NT2/D1 (cell line): ENCODE data around the gene TRMT10C.
"Not testable (repeated sequence)": the region's sequence is repeated elsewhere in the genome, so short reads cannot be mapped to it uniquely, and the experiment has no call there.

Source experiments
- DNase-seq: peaks from one replicate; pipeline ENCODE4 v3.0.0-alpha.2; 2011; ENCODE audit warnings: low read depth, low spot score
- H3K27me3 ChIP-seq: 2 replicates; pipeline ENCODE4 v1.6.0; 2011; ENCODE audit warnings: mild to moderate bottlenecking; ENCODE audit not compliant: insufficient read length, insufficient read depth
- H3K36me3 ChIP-seq: 2 replicates; pipeline ENCODE4 v1.6.1; 2011; ENCODE audit warnings: mild to moderate bottlenecking, low read length, mixed read lengths; ENCODE audit not compliant: insufficient read depth, insufficient read length
- H3K4me1 ChIP-seq: 2 replicates; pipeline ENCODE4 v1.5.1; 2011; ENCODE audit not compliant: insufficient read depth, insufficient read length
- H3K4me3 ChIP-seq: 2 replicates; pipeline ENCODE4 v1.5.1; 2011; ENCODE audit warnings: low read depth; ENCODE audit not compliant: insufficient read length
- H3K9ac ChIP-seq: 2 replicates; pipeline ENCODE4 v1.6.0; 2011; ENCODE audit warnings: low read depth; ENCODE audit not compliant: insufficient read length
- H3K9me3 ChIP-seq: 2 replicates; pipeline ENCODE4 v1.5.1; 2011; ENCODE audit warnings: mild to moderate bottlenecking, low read length; ENCODE audit not compliant: insufficient read depth
- SUZ12 ChIP-seq: IDR thresholded peaks from 2 replicates; pipeline ENCODE4 v1.6.1; 2011; ENCODE audit not compliant: insufficient read length, insufficient read depth; ENCODE audit errors: extremely low read depth
- YY1 ChIP-seq: IDR thresholded peaks from 2 replicates; pipeline ENCODE4 v1.6.1; 2011; ENCODE audit not compliant: insufficient read length, insufficient read depth
- ZNF274 ChIP-seq: IDR thresholded peaks from 2 replicates; pipeline ENCODE4 v1.6.1; 2011; ENCODE audit warnings: mild to moderate bottlenecking, low read depth, low read length

TRMT10C gene

DNA sequence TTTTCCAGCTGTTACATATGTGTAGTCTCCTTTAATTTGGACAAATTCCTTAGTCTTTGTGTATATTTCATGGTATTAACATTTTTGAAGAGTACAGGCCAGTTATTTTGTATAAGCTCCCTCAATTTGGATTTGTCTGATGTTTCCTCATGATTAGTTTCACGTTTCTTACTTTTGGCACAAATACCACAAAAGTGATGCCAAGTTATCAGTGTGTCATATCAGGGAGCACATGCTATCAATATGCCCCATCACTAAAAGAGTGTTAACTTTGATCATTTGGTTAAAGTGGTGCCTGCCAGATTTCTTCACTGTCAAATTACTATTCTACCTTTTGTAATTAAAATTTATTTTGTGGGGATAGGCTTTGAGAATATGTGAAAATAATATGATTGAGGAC, 26.9 kb downstream of the TRMT10C start:
- Histone ChIP-seq H3K4me1 (no peaks in the 10 kb centered on the region), H3K9ac (no peak overlapping the region), H3K4me3 (no peak overlapping the region), H3K9me3 (no peaks in the 10 kb centered on the region), H3K36me3 (peaks cover 80% of the 10 kb centered on the region), H3K27me3 (no peaks in the 10 kb centered on the region)
- no peak for DNase-seq
- TF ChIP-seq YY1 (no peak), ZNF274 (no peak), SUZ12 (no peak)

DNA sequence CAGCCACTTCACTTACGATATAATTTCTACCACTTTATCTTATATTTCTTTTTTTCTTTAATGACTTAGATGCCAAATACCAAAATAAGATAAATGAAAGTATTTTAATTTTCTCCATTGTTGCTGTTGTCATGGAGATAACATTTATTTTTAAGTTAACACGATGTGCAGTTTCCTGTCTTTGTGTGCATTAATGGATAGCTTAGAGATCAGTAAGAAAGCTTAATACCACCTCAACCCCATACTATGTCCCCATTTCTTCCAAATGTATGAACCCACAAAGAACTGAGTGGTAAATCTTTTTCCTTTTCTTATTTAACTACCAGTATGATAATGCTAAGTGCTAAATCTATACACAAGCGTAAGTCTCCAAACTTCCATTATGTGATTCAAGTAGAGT, 29.4 kb downstream of the TRMT10C start:
- Histone ChIP-seq H3K9me3 (no peaks in the 10 kb centered on the region), H3K9ac (no peak overlapping the region), H3K27me3 (no peaks in the 10 kb centered on the region), H3K4me3 (no peak overlapping the region), H3K4me1 (no peaks in the 10 kb centered on the region), H3K36me3 (peaks cover 74% of the 10 kb centered on the region)
- TF ChIP-seq SUZ12, result no peak
- no peak for TF ChIP-seq YY1
- no peak for TF ChIP-seq ZNF274
- DNase-seq, result no peak

DNA sequence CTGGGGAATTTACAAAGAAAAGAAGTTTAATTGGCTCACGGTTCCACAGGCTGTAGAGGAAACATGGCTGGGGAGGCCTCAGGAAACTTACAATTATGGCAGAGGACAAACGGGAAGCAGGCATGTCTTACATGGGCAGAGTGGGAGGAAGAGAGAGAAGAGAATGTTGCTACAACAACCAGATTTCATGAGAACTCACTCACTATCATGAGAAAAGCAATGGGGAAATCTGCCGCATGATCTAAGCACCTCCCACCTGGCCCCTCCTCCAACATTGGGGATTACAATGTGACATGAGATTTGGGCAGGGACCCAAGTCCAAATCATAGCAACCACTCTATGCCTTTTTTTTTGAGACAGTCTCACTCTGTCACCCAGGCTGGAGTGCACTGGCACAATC, 41.1 kb downstream of the TRMT10C start:
- peaks cover under 1% of the 10 kb centered on the region for H3K36me3 ChIP-seq
- no peaks in the 10 kb centered on the region for H3K4me1 ChIP-seq
- no peak for DNase-seq
- TF ChIP-seq SUZ12, result no peak
- TF ChIP-seq ZNF274, result no peak
- no peak for TF ChIP-seq YY1
- no peak overlapping the region for H3K9ac ChIP-seq
- no peaks in the 10 kb centered on the region for H3K9me3 ChIP-seq
- no peak overlapping the region for H3K4me3 ChIP-seq
- no peaks in the 10 kb centered on the region for H3K27me3 ChIP-seq

DNA sequence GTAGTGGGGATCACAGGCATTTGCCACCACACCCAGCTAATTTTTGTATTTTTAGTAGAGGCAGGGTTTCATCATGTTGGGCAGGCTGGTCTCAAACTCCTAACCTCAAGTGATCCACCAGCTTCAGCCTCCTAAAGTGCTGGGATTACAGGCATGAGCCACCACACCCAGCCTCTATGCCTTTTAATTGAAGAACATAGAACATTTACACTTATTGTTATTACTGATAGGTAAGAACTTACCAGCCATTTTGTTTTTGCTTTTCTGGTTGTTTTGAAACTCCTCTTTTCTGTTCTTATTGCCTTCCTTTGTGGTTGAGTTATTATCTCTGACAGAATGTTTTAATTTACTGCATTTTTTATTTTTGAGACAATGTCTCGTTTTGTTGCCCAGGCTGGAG, 41.5 kb downstream of the TRMT10C start:
- H3K36me3 ChIP-seq, result no peaks in the 10 kb centered on the region
- no peaks in the 10 kb centered on the region for H3K27me3 ChIP-seq
- TF ChIP-seq ZNF274, result no peak
- TF ChIP-seq SUZ12, result no peak
- TF ChIP-seq YY1, result no peak
- no peaks in the 10 kb centered on the region for H3K4me1 ChIP-seq
- DNase-seq, result no peak
- no peak overlapping the region for H3K9ac ChIP-seq
- H3K4me3 ChIP-seq, result no peak overlapping the region
- no peaks in the 10 kb centered on the region for H3K9me3 ChIP-seq

DNA sequence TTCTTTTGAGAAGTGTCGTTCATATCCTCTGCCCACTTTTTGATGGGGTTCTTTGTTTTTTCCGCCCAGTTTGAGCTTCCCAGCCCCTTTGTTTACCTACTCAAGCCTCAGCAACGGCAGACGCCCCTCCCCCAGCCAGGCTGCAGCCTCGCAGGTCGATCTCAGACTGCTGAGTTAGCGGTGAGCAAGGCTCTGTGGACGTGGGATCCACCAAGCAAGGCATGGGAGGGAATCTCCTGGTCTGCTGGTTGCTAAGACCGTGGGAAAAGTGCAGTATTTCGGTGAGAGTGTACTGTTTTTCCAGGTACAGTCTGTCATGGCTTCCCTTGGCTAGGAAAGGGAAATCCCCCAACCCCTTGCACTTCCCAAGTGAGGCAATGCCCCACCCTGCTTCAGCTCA, 43.7 kb downstream of the TRMT10C start:
- not testable (repeated sequence) for H3K27me3 ChIP-seq, H3K4me3 ChIP-seq, H3K4me1 ChIP-seq, DNase-seq, H3K36me3 ChIP-seq, H3K9me3 ChIP-seq, H3K9ac ChIP-seq

DNA sequence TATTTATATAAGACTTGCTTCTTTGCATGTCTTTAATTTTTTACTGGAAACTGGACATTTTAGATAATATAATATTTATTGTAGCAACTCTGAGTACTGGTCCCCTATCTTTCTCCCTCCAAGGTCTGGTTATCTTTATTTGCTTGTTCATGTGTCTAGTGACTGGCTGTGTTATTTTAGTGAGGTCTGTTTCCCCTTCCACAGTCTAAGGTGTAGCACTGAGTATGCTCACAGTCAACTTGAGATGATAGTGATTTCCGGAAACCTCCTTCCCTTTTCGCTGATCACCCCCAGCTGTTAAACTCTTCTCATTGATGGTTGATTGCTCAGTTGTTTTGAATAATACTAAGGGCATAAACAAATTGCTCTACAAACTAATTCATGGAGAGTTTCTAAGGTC, 49.4 kb downstream of the TRMT10C start:
- TF ChIP-seq ZNF274, result no peak
- TF ChIP-seq SUZ12, result no peak
- TF ChIP-seq YY1, result no peak
- no peak for DNase-seq

DNA sequence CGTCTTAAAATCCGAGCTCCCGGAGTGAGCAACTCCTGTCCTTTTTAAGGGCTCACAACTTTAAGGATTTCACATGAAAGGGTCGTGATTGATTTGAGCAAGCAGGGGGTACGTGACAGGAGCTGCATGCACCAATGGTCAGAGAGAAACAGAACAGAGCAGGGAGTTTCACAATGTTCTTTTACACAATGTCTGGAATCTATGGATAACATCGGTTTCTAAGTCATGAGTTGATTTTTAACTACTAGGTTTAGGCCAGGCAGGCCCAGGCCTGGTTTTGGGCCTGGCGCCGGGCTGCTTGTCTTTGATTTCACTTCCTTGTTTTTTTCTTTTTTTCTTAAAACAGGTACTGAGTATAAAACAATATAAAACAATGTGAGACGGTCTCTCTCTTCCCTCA, 51.3 kb downstream of the TRMT10C start:
- H3K36me3 ChIP-seq, H3K4me3 ChIP-seq, H3K27me3 ChIP-seq, H3K4me1 ChIP-seq, H3K9me3 ChIP-seq, DNase-seq, H3K9ac ChIP-seq: not testable (repeated sequence)

More for the DNA sequence above, 49.4 kb downstream of the TRMT10C start:
- Histone ChIP-seq H3K4me1 (no peaks in the 10 kb centered on the region), H3K4me3 (no peak overlapping the region), H3K36me3 (no peaks in the 10 kb centered on the region), H3K9me3 (no peaks in the 10 kb centered on the region), H3K27me3 (no peaks in the 10 kb centered on the region), H3K9ac (no peak overlapping the region)

DNA sequence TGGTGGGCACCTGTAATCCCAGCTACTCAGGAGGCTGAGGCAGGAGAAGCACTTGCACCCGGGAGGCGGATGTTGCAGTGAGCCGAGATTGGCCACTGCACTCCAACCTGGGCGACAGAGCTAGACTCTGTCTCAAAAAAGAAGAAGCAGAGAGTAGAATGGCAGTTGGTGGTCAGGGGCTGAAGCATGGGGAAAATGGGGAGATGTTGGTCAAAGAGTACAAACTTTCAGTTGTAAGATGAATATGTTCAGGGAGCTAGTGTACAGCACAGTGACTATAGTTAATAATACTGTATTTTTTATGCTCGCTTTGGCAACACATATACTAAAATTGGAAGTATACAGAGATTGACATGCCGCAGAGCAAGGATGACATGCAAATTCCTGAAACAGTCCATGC, 53.9 kb downstream of the TRMT10C start:
- Histone ChIP-seq H3K9me3 (no peaks in the 10 kb centered on the region), H3K4me3 (no peak overlapping the region), H3K9ac (no peak overlapping the region), H3K27me3 (no peaks in the 10 kb centered on the region), H3K4me1 (no peaks in the 10 kb centered on the region), H3K36me3 (no peaks in the 10 kb centered on the region)
- TF ChIP-seq YY1 (no peak), SUZ12 (no peak), ZNF274 (no peak)
- DNase-seq, result no peak
